COLO829 (cell line): ENCODE data around the gene GMPR.
"Not testable (repeated sequence)": the region's sequence is repeated elsewhere in the genome, so short reads cannot be mapped to it uniquely, and the experiment has no call there.

ENCODE experiments used
- DNase-seq: peaks from one replicate; pipeline ENCODE4 v3.0.0; 2012; ENCODE audit warnings: low spot score

Gene GMPR

GRCh38 chr6:16225062-16225731 is 13.2 kb upstream of the GMPR start:
- DNase-seq: not testable (repeated sequence)

GRCh38 chr6:16226117-16227047 is 12.0 kb upstream of the GMPR start:
- DNase-seq: not testable (repeated sequence)

DNA sequence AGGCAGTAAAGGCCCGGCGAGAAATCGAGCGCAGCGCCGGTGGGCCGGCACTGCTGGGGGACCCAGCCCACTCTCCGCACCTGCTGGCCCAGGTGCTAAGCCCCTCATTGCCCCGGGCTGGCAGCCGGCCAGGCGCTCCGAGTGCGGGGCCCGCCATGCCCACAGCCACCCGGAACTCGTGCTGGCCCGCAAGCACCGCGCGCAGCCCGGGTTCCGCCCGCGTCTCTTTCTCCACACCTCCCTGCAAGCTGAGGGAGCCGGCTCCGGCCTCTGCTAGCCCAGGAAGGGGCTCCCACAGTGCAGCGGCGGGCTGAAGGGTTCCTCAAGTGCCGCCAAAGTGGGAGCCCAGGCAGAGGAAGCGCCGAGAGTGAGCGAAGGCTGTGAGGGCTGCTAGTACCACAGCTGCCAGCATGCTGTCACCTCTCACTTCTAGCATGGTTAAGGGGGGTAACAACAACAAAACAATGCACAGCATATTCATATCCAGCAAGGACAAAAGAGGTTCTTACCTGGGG is 11.3 kb upstream of the GMPR start:
- DNase-seq: no peak

- DNase-seq: no peak
Observed at GRCh38 chr6:16227605-16228004, 10.8 kb upstream of the GMPR start.

DNA sequence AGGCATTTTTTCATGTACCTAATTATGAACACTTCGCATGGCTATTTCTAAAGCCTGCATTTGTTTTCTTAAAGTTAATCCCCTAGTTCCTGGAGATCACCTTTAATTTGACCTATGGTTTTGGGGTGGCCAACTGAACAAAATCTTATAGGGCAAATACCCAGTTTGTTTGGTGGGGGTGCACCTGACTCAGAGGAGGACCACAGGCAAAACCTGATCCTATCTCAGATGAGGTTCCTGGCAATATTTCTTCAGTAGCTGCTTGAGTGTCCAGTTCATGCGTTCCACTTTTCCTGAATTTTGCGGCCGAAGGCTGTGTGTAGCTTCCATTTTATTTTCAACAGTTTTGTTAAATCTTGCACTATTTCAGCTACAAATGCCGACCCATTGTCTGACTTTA is 10.3 kb upstream of the GMPR start:
- no peak for DNase-seq

DNA sequence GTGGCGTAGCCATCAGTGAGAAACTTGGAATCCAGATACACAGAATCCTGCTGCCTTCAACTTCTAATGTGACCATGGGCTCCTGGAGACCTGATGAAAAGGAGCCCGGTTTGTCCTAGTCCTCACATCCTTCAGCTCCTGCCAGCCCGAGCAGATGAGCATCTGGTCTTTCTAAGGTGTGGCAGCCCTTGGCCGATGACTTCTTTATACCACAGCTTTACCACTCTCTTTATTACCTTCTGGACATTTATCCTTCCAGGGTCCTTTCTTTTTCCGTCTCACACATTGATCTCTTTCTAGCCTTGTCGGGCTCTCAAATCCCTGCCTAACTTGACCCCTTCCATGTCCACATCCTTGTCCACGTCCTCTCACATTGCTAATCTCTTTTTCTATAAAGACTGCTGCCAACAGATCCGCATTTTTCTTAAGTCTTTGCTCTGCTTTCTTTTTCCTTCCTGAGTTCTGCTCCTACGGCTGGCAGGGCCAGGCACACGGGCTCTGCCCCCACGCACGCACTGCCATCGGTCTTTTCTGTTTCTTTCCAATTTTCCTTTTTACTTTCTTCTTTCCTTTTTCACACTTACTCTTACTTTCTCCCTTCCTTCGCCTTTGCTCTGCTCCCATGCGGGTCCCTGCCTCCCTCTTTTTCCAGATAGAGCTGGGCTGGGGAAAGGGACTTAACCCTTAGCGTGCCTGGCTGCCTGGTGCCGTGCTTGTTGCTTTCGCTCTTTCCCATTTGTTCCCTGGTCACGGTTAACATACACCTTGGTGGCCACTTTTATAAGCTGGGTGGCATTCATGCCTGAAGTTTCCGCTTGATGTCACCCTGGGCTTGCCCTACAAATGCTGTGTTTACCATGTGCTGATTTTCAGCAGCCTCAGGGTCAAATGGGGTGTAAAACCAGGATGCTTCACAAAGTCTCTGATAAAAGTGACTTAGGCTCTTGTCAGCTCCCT is 9.4 kb upstream of the GMPR start:
- DNase-seq: no peak

DNA sequence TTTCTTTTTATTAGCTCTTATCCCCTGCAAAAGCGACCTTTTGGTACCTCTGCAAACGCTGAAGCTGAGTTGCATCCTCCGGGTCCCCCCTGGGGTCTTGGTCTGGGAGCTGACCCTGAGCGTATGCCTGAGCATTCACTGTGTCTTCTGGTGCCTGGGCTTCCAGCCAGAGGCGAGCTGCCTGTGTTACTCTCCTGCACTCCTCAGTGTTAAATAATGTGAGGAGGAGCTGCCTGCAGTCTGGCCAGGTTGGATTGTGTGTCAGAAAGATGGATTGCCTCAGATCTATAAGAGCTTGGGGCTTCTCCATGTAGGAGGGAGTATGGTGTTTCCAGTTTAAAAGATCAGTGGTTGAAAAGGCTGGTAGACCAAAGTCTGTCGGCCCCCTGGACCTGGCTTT is 8.7 kb upstream of the GMPR start:
- no peak for DNase-seq

- DNase-seq: no peak
Observed at GRCh38 chr6:16230953-16231352, 7.4 kb upstream of the GMPR start.

- no peak for DNase-seq
Observed at GRCh38 chr6:16232086-16232485, 6.3 kb upstream of the GMPR start.

- DNase-seq: no peak
Observed at GRCh38 chr6:16236009-16236501, 2.3 kb upstream of the GMPR start.

DNA sequence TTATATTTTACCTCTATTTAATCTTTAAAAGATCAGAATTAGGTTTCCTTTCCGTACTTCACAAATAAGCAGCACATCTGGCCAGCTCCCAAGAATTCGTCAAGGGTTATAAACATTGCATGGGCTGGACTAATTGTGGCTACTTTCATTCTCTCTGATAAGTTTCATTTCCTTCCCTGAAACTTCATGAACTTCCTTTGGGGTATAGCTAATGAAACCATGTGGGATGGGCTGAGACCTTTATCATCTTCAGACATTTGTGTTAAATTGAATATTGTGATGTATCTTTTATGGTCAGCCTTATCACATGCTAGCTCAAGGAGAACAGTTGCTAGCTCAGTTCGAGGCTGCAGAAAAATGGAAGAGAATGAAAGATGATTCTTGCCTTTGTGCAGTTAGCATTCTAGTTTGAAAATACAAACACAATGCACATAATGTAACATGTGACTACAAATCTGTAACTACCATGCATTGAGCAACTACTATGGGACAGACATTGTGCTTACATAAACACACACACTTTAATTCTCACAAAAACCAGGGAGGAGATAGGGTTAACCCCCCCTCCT is 1.7 kb upstream of the GMPR start:
- peak; percentile 46 for DNase-seq

- no peak for DNase-seq
Observed at GRCh38 chr6:16237242-16237641, 1.1 kb upstream of the GMPR start.

GRCh38 chr6:16238963-16239797 is 793 bp downstream of the GMPR start:
- no peak for DNase-seq

- DNase-seq: no peak
Observed at GRCh38 chr6:16239798-16240123, 1.4 kb downstream of the GMPR start.

GRCh38 chr6:16240589-16241320 is 2.4 kb downstream of the GMPR start:
- DNase-seq: no peak

DNA sequence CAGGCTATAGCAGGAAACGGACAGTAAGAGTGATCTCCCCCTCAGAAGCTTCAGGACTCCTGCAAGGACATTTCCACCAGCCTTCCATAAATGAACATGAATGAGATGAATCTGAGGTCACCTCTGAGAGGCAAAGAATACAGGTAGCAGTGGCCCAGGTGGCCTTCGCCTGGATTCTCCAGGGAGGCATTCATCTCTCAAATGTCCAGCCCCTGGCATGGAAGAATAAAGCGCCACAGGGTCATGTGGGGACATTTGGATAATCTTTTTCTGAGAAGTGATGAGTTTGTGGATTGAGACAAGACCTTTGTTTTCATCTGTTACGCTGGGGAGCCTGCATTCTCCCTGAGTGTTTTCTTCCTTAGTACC is 2.9 kb downstream of the GMPR start:
- no peak for DNase-seq

- DNase-seq: peak; percentile 99
Observed at GRCh38 chr6:16243055-16243454, 4.7 kb downstream of the GMPR start.

GRCh38 chr6:16243664-16244063 is 5.3 kb downstream of the GMPR start:
- no peak for DNase-seq

GRCh38 chr6:16244446-16244845 is 6.1 kb downstream of the GMPR start:
- DNase-seq: no peak

- no peak for DNase-seq
Observed at GRCh38 chr6:16244869-16245451, 6.6 kb downstream of the GMPR start.
